Stomach (tissue), 4 donors: ENCODE results near the gene MFAP4.

Experiments
- CTCF ChIP-seq, 7 experiments: fragments of 450-650 bp in 4 of 7; fragments of 200-600 bp in 3 of 7; sonication (generic) in 3 of 7; IDR thresholded peaks; one replicate each; pipeline ENCODE4 v1.5.1; 2016 to 2019; ENCODE audit warnings: antibody characterized with exemption in 7 of 7, control low read depth in 2 of 7, mild to moderate bottlenecking in 1 of 7
- EP300 ChIP-seq: sonication (generic); formaldehyde crosslinking; IDR thresholded peaks from one replicate; pipeline ENCODE4 v1.6.1; 2017; ENCODE audit warnings: antibody characterized with exemption
- POLR2A ChIP-seq, 4 donors: fragments of 450-650 bp; IDR thresholded peaks; one replicate each; pipeline ENCODE4 v1.6.1; 2016; ENCODE audit warnings: antibody characterized with exemption in 4 of 4, control low read depth in 2 of 4, mild to moderate bottlenecking in 1 of 4, moderate library complexity in 1 of 4

GRCh38 chr17:19433255-19433654 lies 46.3 kb upstream of the MFAP4 start:
- TF ChIP-seq EP300 = no peak
- TF ChIP-seq CTCF (IDR thresholded peaks at IDR 0.05) = no peak
- no peak for TF ChIP-seq POLR2A (IDR thresholded peaks at IDR 0.05)
